PC-9 (cell line): ENCODE results near the gene NCAPG. TPM values are rescaled to one million over a fixed set of nuclear protein-coding genes. Genes with fewer than 3 reads are reported as not detected.
"Not testable (repeated sequence)": the region's sequence is repeated elsewhere in the genome, so short reads cannot be mapped to it uniquely, and the experiment has no call there.

Experiments used
- BruUV-seq: library from RNA; stranded (reverse); fragments of 400-500 nt; replicated peaks from 2 replicates; lab custom pipeline; 2021; lab: Mats Ljungman, UMichigan
- CTCF ChIA-PET: fragments of 300-600 bp; sonication (Branson Sonifier 250); formaldehyde crosslinking; loops from one replicate; lab custom pipeline; 2022; ENCODE audit warnings: antibody characterized with exemption; lab: Charles Lee
- POLR2A ChIA-PET: fragments of 300-600 bp; sonication (Branson Sonifier 250); formaldehyde crosslinking; loops from one replicate; lab custom pipeline; 2022; ENCODE audit warnings: antibody characterized with exemption; ENCODE audit not compliant: unreplicated experiment; lab: Charles Lee
- DNase-seq, 2 experiments: peaks; one replicate each; pipeline versions ENCODE4 v3.0.0 to v3.0.0-alpha.2; 2015 to 2022; ENCODE audit warnings: mixed read lengths in 1 of 2
- H2AFZ ChIP-seq: fragments of 200-600 bp; sonication (generic); 2 replicates; pipeline ENCODE4 v1.8.1; 2017; ENCODE audit warnings: antibody characterized with exemption
- H3F3A ChIP-seq: fragments of 200-600 bp; sonication (generic); 2 replicates; pipeline ENCODE4 v1.8.1; 2017; ENCODE audit warnings: antibody characterized with exemption, mild to moderate bottlenecking, low read depth; ENCODE audit not compliant: insufficient read depth
- H3K27ac ChIP-seq: fragments of 200-600 bp; sonication (generic); 2 replicates; pipeline ENCODE4 v1.6.1; 2016; ENCODE audit warnings: mixed run types
- H3K27me3 ChIP-seq: fragments of 200-600 bp; sonication (generic); 2 replicates; pipeline ENCODE4 v1.6.1; 2016; ENCODE audit warnings: low read depth, mixed run types; ENCODE audit not compliant: insufficient read depth
- H3K36me3 ChIP-seq: fragments of 200-600 bp; sonication (generic); 2 replicates; pipeline ENCODE4 v1.6.1; 2016; ENCODE audit warnings: low read depth, mixed run types
- H3K4me1 ChIP-seq: fragments of 200-600 bp; sonication (generic); replicated peaks from 2 replicates; pipeline ENCODE4 v1.6.1; 2016; ENCODE audit warnings: mixed run types; ENCODE audit not compliant: insufficient read depth
- H3K4me2 ChIP-seq: fragments of 200-600 bp; sonication (generic); 2 replicates; pipeline ENCODE4 v1.6.1; 2017; ENCODE audit warnings: mixed run types
- H3K4me3 ChIP-seq: fragments of 200-600 bp; sonication (generic); 2 replicates; pipeline ENCODE4 v1.6.1; 2016; ENCODE audit warnings: mixed run types
- H3K79me2 ChIP-seq: fragments of 200-600 bp; sonication (generic); 2 replicates; pipeline ENCODE4 v1.6.1; 2017; ENCODE audit warnings: low read depth, mixed run types
- H3K9me2 ChIP-seq: fragments of 200-600 bp; sonication (generic); 2 replicates; pipeline ENCODE4 v1.8.1; 2017; ENCODE audit warnings: mild to moderate bottlenecking; ENCODE audit not compliant: insufficient read depth
- H3K9me3 ChIP-seq: fragments of 200-600 bp; sonication (generic); 2 replicates; pipeline ENCODE4 v1.8.1; 2016; ENCODE audit warnings: low read depth; ENCODE audit not compliant: insufficient read depth
- H4K20me1 ChIP-seq: fragments of 200-600 bp; sonication (generic); 2 replicates; pipeline ENCODE4 v1.8.1; 2017; ENCODE audit not compliant: insufficient read depth
- EZH2 ChIP-seq: fragments of 200-600 bp; sonication (generic); IDR thresholded peaks from 2 replicates; pipeline ENCODE4 v1.8.0; 2017; ENCODE audit warnings: antibody characterized with exemption, low read depth
- intact Hi-C: fragments of 100-400 bp; cut with micrococcal nuclease; formaldehyde crosslinking; loops from one replicate; pipeline ENCODE4 v1.10.0; 2022; ENCODE audit not compliant: unreplicated experiment
- total RNA-seq: library from RNA; stranded (reverse); gene quantifications from 2 replicates; pipeline ENCODE4 v1.2.3, GENCODE V29; 2021
- TF ChIP-seq, protein P1 (sequence below): fragments of 200-600 bp; sonication (generic); conservative IDR thresholded peaks from 2 replicates; pipeline ENCODE4 v1.6.1; 2017; ENCODE audit warnings: mixed run types, antibody characterized with exemption, mild to moderate bottlenecking, moderate library complexity

The NCAPG gene
- total RNA-seq, 1 experiment from 2014 or later = 53.7 TPM

DNA sequence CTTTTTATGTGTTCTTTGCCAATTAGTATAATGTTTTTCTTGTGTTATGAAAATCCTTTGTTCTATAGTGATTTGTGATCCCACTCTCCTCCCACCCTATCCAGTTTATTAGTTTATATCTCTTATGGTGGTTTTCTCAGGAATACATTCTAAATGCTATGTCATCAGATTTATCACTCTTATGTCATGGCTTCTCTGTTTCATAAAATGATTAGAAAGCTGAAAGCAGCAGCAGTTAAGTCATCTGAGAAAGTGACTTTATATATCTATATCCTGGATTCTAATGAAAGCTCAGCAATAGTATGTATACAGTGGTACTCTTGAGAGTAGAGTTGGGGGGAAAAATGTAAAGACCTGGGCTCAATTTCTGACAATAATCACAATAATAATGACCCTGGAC, 41.2 kb downstream of the NCAPG start:
- no peaks in the 10 kb centered on the region for H3K4me1 ChIP-seq
- CTCF ChIA-PET = no interaction called here

DNA sequence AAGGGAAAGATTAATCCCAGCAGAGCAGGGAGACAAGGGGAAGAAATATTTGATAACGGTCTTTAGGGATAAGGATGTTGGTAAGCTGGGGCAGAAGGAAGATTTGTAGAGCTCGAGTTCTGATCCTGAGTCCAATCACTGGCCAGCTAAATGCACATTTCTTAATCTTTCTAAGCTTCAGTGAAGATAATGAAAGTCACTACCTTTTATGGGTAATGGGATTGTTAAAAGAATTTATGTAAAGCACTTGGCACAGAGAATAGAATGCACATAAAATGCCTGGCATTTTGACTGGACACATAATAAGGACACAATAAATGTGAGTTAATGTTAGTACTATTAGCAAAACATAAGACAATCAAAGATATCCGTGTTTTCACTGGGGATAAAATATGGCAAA, 43.3 kb downstream of the NCAPG start:
- no peak for DNase-seq
- Histone ChIP-seq H3K4me3 (no peak overlapping the region), H3F3A (no peaks in the 10 kb centered on the region), H3K27ac (no peak overlapping the region), H3K9me3 (no peaks in the 10 kb centered on the region), H4K20me1 (no peaks in the 10 kb centered on the region), H2AFZ (no peak overlapping the region), H3K79me2 (no peaks in the 10 kb centered on the region), H3K27me3 (no peaks in the 10 kb centered on the region), H3K4me1 (no peaks in the 10 kb centered on the region), H3K9me2 (no peaks in the 10 kb centered on the region), H3K36me3 (no peaks in the 10 kb centered on the region), H3K4me2 (no peak overlapping the region)
- CTCF ChIA-PET = no interaction called here
- BruUV-seq = no TSS peak
- intact Hi-C loops = no loop called here
- POLR2A ChIA-PET = no interaction called here
- no peak for TF ChIP-seq EZH2
- TF ChIP-seq, protein P1, sequence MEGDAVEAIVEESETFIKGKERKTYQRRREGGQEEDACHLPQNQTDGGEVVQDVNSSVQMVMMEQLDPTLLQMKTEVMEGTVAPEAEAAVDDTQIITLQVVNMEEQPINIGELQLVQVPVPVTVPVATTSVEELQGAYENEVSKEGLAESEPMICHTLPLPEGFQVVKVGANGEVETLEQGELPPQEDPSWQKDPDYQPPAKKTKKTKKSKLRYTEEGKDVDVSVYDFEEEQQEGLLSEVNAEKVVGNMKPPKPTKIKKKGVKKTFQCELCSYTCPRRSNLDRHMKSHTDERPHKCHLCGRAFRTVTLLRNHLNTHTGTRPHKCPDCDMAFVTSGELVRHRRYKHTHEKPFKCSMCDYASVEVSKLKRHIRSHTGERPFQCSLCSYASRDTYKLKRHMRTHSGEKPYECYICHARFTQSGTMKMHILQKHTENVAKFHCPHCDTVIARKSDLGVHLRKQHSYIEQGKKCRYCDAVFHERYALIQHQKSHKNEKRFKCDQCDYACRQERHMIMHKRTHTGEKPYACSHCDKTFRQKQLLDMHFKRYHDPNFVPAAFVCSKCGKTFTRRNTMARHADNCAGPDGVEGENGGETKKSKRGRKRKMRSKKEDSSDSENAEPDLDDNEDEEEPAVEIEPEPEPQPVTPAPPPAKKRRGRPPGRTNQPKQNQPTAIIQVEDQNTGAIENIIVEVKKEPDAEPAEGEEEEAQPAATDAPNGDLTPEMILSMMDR = no peak

More for the DNA sequence above, 41.2 kb downstream of the NCAPG start:
- H3K36me3 ChIP-seq = no peaks in the 10 kb centered on the region
- intact Hi-C loops = no loop called here
- H3K79me2 ChIP-seq = no peaks in the 10 kb centered on the region
- BruUV-seq = no TSS peak
- no peaks in the 10 kb centered on the region for H3K9me2 ChIP-seq
- H2AFZ ChIP-seq = no peak overlapping the region
- no peaks in the 10 kb centered on the region for H3F3A ChIP-seq
- TF ChIP-seq, protein P1 = no peak
- TF ChIP-seq EZH2 = no peak
- no peaks in the 10 kb centered on the region for H3K9me3 ChIP-seq
- H3K27me3 ChIP-seq = no peaks in the 10 kb centered on the region
- no peak overlapping the region for H3K4me2 ChIP-seq
- H4K20me1 ChIP-seq = no peaks in the 10 kb centered on the region
- H3K27ac ChIP-seq = no peak overlapping the region
- POLR2A ChIA-PET = no interaction called here
- no peak for DNase-seq
- H3K4me3 ChIP-seq = no peak overlapping the region

- POLR2A ChIA-PET = no interaction called here
- Histone ChIP-seq H3K9me3 (no peaks in the 10 kb centered on the region), H3K4me1 (no peaks in the 10 kb centered on the region), H3K27ac (no peak overlapping the region), H3K4me2 (no peak overlapping the region), H2AFZ (no peak overlapping the region), H4K20me1 (no peaks in the 10 kb centered on the region), H3K79me2 (no peaks in the 10 kb centered on the region), H3K9me2 (no peaks in the 10 kb centered on the region), H3K36me3 (no peaks in the 10 kb centered on the region), H3K4me3 (no peak overlapping the region), H3F3A (no peaks in the 10 kb centered on the region), H3K27me3 (no peaks in the 10 kb centered on the region)
- no peak for TF ChIP-seq EZH2
- TF ChIP-seq, protein P1 = no peak
- BruUV-seq = no TSS peak
- intact Hi-C loops = no loop called here
- CTCF ChIA-PET = no interaction called here
- DNase-seq = no peak
These were observed 49.1 kb downstream of the NCAPG start for GRCh38 chr4:17859793-17860406.

- H2AFZ ChIP-seq, H3K27ac ChIP-seq, H3K4me1 ChIP-seq, H3K79me2 ChIP-seq, POLR2A ChIA-PET, DNase-seq, H3K9me3 ChIP-seq, H3K9me2 ChIP-seq, H3F3A ChIP-seq, BruUV-seq, CTCF ChIA-PET, H3K36me3 ChIP-seq, H3K4me3 ChIP-seq, H3K27me3 ChIP-seq, H4K20me1 ChIP-seq, intact Hi-C loops, H3K4me2 ChIP-seq: not testable (repeated sequence)
These were observed 51.1 kb downstream of the NCAPG start for GRCh38 chr4:17861906-17862305.
